Esophagus squamous epithelium (tissue), 4 donors: ENCODE measurements around the gene SPANXN3.

Source experiments
- POLR2A ChIP-seq, 4 donors: fragments of 450-650 bp; IDR thresholded peaks; one replicate each; pipeline ENCODE4 v1.6.1; 2017; ENCODE audit warnings: antibody characterized with exemption in 4 of 4, mild to moderate bottlenecking in 4 of 4, moderate library complexity in 3 of 4
- TF ChIP-seq, protein P1 (sequence below), 6 experiments: fragments of 450-650 bp in 4 of 6; fragments of 200-600 bp in 2 of 6; sonication (generic) in 2 of 6; IDR thresholded peaks; one replicate each; pipeline ENCODE4 v1.5.1; 2016 to 2019; ENCODE audit warnings: antibody characterized with exemption in 6 of 6, mild to moderate bottlenecking in 4 of 6, moderate library complexity in 4 of 6

DNA sequence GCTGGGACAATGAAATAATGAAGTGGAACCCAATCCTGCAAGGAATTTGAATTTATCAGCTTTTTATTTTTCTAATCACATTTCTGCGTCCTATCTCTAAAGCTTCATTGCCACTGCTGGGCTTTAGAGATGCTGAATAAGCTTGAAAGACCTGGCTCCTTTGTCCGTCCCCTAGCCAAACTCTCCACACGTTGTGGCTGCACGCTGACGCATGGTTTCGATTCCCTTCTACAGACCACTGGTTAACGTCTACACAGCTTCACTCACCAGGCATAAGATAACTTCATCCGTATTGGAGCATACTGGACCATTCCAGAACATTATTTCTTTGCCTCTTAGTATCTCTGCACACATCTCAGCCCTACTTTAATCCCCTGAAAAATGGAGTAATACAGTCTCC, 31.2 kb downstream of the SPANXN3 start:
- TF ChIP-seq, protein P1, sequence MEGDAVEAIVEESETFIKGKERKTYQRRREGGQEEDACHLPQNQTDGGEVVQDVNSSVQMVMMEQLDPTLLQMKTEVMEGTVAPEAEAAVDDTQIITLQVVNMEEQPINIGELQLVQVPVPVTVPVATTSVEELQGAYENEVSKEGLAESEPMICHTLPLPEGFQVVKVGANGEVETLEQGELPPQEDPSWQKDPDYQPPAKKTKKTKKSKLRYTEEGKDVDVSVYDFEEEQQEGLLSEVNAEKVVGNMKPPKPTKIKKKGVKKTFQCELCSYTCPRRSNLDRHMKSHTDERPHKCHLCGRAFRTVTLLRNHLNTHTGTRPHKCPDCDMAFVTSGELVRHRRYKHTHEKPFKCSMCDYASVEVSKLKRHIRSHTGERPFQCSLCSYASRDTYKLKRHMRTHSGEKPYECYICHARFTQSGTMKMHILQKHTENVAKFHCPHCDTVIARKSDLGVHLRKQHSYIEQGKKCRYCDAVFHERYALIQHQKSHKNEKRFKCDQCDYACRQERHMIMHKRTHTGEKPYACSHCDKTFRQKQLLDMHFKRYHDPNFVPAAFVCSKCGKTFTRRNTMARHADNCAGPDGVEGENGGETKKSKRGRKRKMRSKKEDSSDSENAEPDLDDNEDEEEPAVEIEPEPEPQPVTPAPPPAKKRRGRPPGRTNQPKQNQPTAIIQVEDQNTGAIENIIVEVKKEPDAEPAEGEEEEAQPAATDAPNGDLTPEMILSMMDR (IDR thresholded peaks at IDR 0.05): no peak
- no peak for TF ChIP-seq POLR2A (IDR thresholded peaks at IDR 0.05)
